ENCODE data around the gene GLTPD2.

GRCh38 chr17:4836221-4836620, 47.5 kb downstream of the GLTPD2 start:
- TF ChIP-seq, protein P1, sequence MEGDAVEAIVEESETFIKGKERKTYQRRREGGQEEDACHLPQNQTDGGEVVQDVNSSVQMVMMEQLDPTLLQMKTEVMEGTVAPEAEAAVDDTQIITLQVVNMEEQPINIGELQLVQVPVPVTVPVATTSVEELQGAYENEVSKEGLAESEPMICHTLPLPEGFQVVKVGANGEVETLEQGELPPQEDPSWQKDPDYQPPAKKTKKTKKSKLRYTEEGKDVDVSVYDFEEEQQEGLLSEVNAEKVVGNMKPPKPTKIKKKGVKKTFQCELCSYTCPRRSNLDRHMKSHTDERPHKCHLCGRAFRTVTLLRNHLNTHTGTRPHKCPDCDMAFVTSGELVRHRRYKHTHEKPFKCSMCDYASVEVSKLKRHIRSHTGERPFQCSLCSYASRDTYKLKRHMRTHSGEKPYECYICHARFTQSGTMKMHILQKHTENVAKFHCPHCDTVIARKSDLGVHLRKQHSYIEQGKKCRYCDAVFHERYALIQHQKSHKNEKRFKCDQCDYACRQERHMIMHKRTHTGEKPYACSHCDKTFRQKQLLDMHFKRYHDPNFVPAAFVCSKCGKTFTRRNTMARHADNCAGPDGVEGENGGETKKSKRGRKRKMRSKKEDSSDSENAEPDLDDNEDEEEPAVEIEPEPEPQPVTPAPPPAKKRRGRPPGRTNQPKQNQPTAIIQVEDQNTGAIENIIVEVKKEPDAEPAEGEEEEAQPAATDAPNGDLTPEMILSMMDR (IDR thresholded peaks at IDR 0.05) = no peak
- TF ChIP-seq REST (IDR thresholded peaks at IDR 0.05; ENCODE audit: insufficient read depth in 1 of 2, low read depth in 2 of 2, low read length in 1 of 2) = no peak

Data from Panc1 (cell line).